ENCODE data around the gene SLC4A5.

SLC4A5 gene

GRCh38 chr2:74186038-74186437, 157.2 kb downstream of the SLC4A5 start:
- peak; percentile 40 for DNase-seq (ENCODE audit: insufficient read length, low spot score)
- TF ChIP-seq PAX5 (IDR thresholded peaks at IDR 0.05; ENCODE audit: insufficient read depth, low read length, severe bottlenecking) (peak; percentile 55), SPI1 (IDR thresholded peaks at IDR 0.05; ENCODE audit: low read depth, low read length) (peak; percentile 36; the same call in 1 of the 2 replicates), POU2F2 (IDR thresholded peaks at IDR 0.05; ENCODE audit: low read depth, low read length) (no peak), POLR2AphosphoS5 (IDR thresholded peaks at IDR 0.05; ENCODE audit: low read depth, low read length) (no peak), POLR2A (IDR thresholded peaks at IDR 0.05; ENCODE audit: low read depth, low read length) (no peak), TAF1 (IDR thresholded peaks at IDR 0.05; ENCODE audit: low read depth, low read length) (no peak)
- FAIRE-seq: peak; percentile 81

DNA sequence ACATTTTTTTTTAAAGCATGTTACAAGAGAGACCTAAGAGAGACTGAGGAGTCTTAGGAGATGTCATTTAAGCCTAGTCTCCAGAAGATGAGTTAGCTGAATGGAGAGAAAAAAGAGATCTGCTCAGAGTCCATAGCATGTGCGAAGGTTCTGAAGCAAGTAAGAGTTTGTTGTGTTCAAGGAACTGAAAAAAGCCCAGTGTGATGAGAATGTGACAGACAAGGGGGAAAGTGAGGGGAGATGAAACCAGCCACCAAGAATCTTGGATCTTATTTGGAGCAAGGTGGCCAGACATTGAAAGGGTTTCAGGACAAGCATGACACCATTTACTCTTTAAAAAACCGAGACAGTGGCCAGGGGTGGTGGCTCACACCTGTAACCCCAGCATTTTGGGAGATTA, 159.3 kb downstream of the SLC4A5 start:
- DNase-seq (ENCODE audit: insufficient read length, low spot score) (no peak), FAIRE-seq (no peak)
- TF ChIP-seq PAX5 (IDR thresholded peaks at IDR 0.05; ENCODE audit: insufficient read depth, low read length, severe bottlenecking) (no peak), TAF1 (IDR thresholded peaks at IDR 0.05; ENCODE audit: low read depth, low read length) (no peak), POLR2AphosphoS5 (IDR thresholded peaks at IDR 0.05; ENCODE audit: low read depth, low read length) (no peak), SPI1 (IDR thresholded peaks at IDR 0.05; ENCODE audit: low read depth, low read length) (peak; percentile 52)

DNA sequence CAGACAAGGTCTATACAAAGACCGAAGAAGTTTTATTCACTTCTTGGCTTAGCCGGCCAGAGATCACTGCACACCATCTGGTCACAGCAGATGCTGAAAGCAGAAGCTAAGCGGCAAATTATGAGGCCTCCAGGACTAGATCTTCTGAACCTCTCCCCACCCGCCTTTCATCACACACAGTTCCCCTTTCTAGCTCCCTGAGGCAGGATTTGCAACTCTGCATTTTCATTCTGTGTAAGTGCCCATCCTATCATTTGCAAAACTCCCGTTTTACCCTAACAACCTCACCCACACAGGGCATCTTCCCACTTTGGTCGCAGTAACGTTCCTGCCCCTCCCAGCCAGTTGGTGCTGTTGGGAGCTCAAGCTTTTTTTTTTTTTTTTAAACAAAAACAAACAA, 161.5 kb downstream of the SLC4A5 start:
- DNase-seq (ENCODE audit: insufficient read length, low spot score) (no peak), FAIRE-seq (peak; percentile 84)
- TF ChIP-seq POLR2AphosphoS5 (IDR thresholded peaks at IDR 0.05; ENCODE audit: low read depth, low read length) (0 out of 2 replicates have a peak, but pooled peaks have one; percentile 23), POU2F2 (IDR thresholded peaks at IDR 0.05; ENCODE audit: low read depth, low read length) (peak; percentile 84; the same call in 1 of the 2 replicates), PAX5 (IDR thresholded peaks at IDR 0.05; ENCODE audit: insufficient read depth, low read length, severe bottlenecking) (no peak), SPI1 (IDR thresholded peaks at IDR 0.05; ENCODE audit: low read depth, low read length) (peak; percentile 98), POLR2A (IDR thresholded peaks at IDR 0.05; ENCODE audit: low read depth, low read length) (0 out of 2 replicates have a peak, but pooled peaks have one; percentile 30), TAF1 (IDR thresholded peaks at IDR 0.05; ENCODE audit: low read depth, low read length) (no peak)

DNA sequence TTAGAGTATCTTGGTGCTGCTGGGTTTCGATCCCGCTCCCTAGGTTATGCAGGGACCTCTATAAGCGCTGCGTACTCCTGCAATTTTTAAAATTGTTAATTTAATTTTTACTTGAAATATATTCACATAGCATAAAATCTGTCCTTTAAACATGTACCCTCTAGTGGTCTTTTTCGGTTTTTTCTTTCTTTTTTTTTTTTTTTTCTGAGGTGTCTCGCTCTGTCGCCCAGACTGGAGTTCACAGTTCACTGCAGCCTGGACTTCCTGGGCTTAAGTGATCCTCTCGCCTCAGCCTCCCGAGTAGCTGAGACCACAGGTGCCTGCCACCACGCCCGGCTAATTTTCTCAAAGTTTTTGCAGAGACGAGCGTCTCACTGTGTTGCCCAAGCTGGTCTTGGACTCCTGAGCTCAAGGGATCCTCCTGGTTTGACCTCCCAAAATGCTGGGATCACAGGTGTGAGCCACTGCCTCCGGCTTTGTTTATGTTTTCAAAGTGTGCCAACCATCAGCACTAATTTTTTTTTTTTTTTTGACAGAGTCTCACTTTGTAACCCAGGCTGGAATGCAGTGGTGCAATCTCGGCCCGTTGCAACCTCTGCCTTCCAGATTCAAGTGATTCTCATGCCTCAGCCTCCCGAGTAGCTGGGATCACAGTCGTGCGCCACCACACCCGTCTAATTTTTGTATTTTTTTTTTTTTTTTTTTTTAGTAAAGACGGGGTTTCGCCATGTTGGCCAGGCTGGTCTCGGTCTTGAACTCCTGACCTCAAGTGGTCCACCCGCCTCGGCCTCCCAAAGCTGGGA, 164.0 kb downstream of the SLC4A5 start:
- TF ChIP-seq PAX5 (IDR thresholded peaks at IDR 0.05; ENCODE audit: insufficient read depth, low read length, severe bottlenecking) (peak; percentile 85), POLR2AphosphoS5 (IDR thresholded peaks at IDR 0.05; ENCODE audit: low read depth, low read length) (no peak), TAF1 (IDR thresholded peaks at IDR 0.05; ENCODE audit: low read depth, low read length) (peak; percentile 28; the same call in 1 of the 2 replicates), POLR2A (IDR thresholded peaks at IDR 0.05; ENCODE audit: low read depth, low read length) (no peak), SPI1 (IDR thresholded peaks at IDR 0.05; ENCODE audit: low read depth, low read length) (no peak)
- DNase-seq (ENCODE audit: insufficient read length, low spot score) (no peak), FAIRE-seq (no peak)

- DNase-seq (ENCODE audit: insufficient read length, low spot score) (peak; percentile 69), FAIRE-seq (peak; percentile 96)
- TF ChIP-seq PAX5 (IDR thresholded peaks at IDR 0.05; ENCODE audit: insufficient read depth, low read length, severe bottlenecking): peak; percentile 98
- peak; percentile 88 for TF ChIP-seq POLR2A (IDR thresholded peaks at IDR 0.05; ENCODE audit: low read depth, low read length)
- TF ChIP-seq POU2F2 (IDR thresholded peaks at IDR 0.05; ENCODE audit: low read depth, low read length): peak; percentile 67; the same call in 1 of the 2 replicates
- peak; percentile 95 for TF ChIP-seq TAF1 (IDR thresholded peaks at IDR 0.05; ENCODE audit: low read depth, low read length)
- TF ChIP-seq POLR2AphosphoS5 (IDR thresholded peaks at IDR 0.05; ENCODE audit: low read depth, low read length): peak; percentile 71; the same call in 1 of the 2 replicates
- no peak for TF ChIP-seq SPI1 (IDR thresholded peaks at IDR 0.05; ENCODE audit: low read depth, low read length)
Observed at GRCh38 chr2:74178211-74179062, 164.8 kb downstream of the SLC4A5 start, which contains the start of gene MOB1A. Gene MOB1A, minus strand, starts transcription at chr2:74178879. Its CDS starts 205 bp downstream, at chr2:74178674.

DNA sequence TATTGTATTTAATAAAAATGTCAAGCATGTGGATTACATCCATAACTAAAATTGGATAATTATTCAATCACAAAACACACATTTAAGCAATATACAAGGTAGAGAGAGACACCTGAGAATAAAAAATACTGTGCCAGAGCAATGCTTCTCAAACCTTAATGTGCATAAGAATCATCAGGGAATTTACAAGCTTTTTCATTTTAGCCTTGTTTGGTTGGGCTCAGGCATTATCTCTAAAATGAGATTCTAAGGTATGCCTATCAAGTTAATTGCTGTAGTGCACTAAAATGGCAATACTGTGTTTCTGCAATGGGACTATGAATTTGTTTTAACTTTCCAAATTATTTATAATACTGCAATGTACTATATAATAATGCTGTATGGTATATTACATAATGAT, 165.5 kb downstream of the SLC4A5 start:
- FAIRE-seq: no peak
- TF ChIP-seq POLR2A (IDR thresholded peaks at IDR 0.05; ENCODE audit: low read depth, low read length): no peak
- TF ChIP-seq PAX5 (IDR thresholded peaks at IDR 0.05; ENCODE audit: insufficient read depth, low read length, severe bottlenecking): no peak
- no peak for TF ChIP-seq POLR2AphosphoS5 (IDR thresholded peaks at IDR 0.05; ENCODE audit: low read depth, low read length)
- no peak for TF ChIP-seq POU2F2 (IDR thresholded peaks at IDR 0.05; ENCODE audit: low read depth, low read length)
- TF ChIP-seq TAF1 (IDR thresholded peaks at IDR 0.05; ENCODE audit: low read depth, low read length): no peak
- TF ChIP-seq SPI1 (IDR thresholded peaks at IDR 0.05; ENCODE audit: low read depth, low read length): no peak
- DNase-seq (ENCODE audit: insufficient read length, low spot score): no peak

DNA sequence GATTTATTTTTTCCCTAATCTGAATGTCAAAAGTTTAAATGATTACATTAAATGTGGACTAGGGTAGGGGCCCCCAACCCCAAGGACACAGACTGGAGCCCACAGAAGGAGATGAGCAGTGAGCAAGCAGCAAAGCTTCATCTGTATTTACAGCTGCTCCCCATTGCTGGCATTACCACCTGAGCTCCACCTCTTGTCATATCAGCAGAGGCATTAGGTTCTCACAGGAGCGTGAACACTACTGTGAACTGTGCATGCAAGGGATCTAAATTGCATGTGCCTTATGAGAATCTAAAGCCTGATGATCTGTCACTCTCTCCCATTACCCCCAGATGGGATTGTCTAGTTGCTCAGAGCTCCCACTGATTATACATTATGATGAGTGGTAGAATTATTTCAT, 168.3 kb downstream of the SLC4A5 start:
- no peak for FAIRE-seq
- TF ChIP-seq POLR2AphosphoS5 (IDR thresholded peaks at IDR 0.05; ENCODE audit: low read depth, low read length) (peak; percentile 46; the same call in 1 of the 2 replicates), SPI1 (IDR thresholded peaks at IDR 0.05; ENCODE audit: low read depth, low read length) (no peak)
- DNase-seq (ENCODE audit: insufficient read length, low spot score): no peak

DNA sequence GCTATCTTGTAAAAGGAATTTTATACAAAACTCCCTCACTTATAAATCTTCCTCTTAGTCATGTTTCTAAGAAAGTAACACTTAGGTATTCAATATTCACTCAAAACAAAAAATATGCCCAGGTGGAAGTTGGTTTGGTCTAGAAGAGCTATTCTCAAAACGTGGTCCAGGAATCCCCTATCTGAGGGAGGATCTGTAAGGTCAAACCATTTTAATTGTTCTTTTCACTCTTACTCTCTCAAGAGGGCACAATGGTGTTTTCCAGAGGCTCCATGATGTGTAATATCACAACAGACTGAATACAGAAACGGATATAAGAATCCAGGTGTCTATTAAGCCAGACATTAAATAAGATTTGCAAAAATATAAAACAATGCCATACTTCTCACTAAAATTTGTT, 174.5 kb downstream of the SLC4A5 start:
- TF ChIP-seq PAX5 (IDR thresholded peaks at IDR 0.05; ENCODE audit: insufficient read depth, low read length, severe bottlenecking) (no peak), TAF1 (IDR thresholded peaks at IDR 0.05; ENCODE audit: low read depth, low read length) (no peak), POU2F2 (IDR thresholded peaks at IDR 0.05; ENCODE audit: low read depth, low read length) (no peak), SPI1 (IDR thresholded peaks at IDR 0.05; ENCODE audit: low read depth, low read length) (no peak), POLR2A (IDR thresholded peaks at IDR 0.05; ENCODE audit: low read depth, low read length) (no peak)
- no peak for DNase-seq (ENCODE audit: insufficient read length, low spot score)
- FAIRE-seq: no peak
